Neural cell (in vitro differentiated cells): ENCODE results near the gene SHC2.

ENCODE experiments used
- CTCF ChIP-seq: fragments of 450-650 bp; IDR thresholded peaks from 2 replicates; pipeline ENCODE4 v1.5.1; 2014; ENCODE audit warnings: antibody characterized with exemption, mild to moderate bottlenecking, moderate library complexity; ENCODE audit not compliant: poor library complexity, severe bottlenecking
- POLR2AphosphoS5 ChIP-seq: IDR thresholded peaks from 2 replicates; pipeline ENCODE4 v1.6.1; 2012

DNA sequence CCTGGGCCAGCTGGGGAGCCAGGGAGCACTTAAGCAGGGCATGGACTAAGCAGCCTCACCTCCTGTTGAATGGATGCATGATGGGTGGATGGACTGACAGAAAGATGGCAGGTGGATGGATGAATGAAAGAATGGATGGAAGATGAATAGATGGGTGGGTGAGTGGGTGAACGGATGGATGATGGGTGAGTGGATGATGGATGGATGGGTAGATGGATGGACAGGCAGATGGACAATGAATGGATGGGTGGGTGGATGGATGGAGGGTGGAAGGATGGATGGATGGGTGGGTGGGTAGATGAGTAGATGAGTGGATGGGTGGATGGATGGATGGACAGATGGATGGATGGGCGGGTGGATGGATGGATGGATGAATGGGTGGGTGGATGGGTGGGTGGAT, 18.7 kb downstream of the SHC2 start:
- no peak for TF ChIP-seq CTCF
- TF ChIP-seq POLR2AphosphoS5, result no peak
